ENCODE data around the gene APLP2.

The APLP2 gene

GRCh38 chr11:130180896-130181294 is 111.2 kb downstream of the APLP2 start:
- H4K20me1 ChIP-seq (ENCODE audit: insufficient read depth, low read length) = no peaks in the 10 kb centered on the region
- H3K4me3 ChIP-seq (ENCODE audit: low read depth in 1 of 2, low read length in 2 of 2) = no peak overlapping the region
- H3K27ac ChIP-seq (ENCODE audit: low read length) = no peak overlapping the region
- H2AFZ ChIP-seq (ENCODE audit: low read depth, low read length) = no peak overlapping the region
- H3K9me3 ChIP-seq (ENCODE audit: insufficient read depth, low read length, severe bottlenecking) = no peaks in the 10 kb centered on the region
- no peak for ATAC-seq (ENCODE audit: insufficient read depth, low read depth)
- TF ChIP-seq CTCF (IDR thresholded peaks at IDR 0.05; ENCODE audit: borderline replicate concordance, extremely low read depth, low read length, poor library complexity, severe bottlenecking) = no peak
- no peak for TF ChIP-seq EZH2 (IDR thresholded peaks at IDR 0.05; ENCODE audit: borderline replicate concordance, low read depth, low read length, severe bottlenecking)
- H3K79me2 ChIP-seq (ENCODE audit: insufficient read depth, low read length) = no peaks in the 10 kb centered on the region
- DNase-seq = no peak
- no peaks in the 10 kb centered on the region for H3K36me3 ChIP-seq (ENCODE audit: insufficient read depth, low read length)
- no peaks in the 10 kb centered on the region for H3K27me3 ChIP-seq (ENCODE audit: insufficient read depth, low read length, poor library complexity)
- H3K9ac ChIP-seq (ENCODE audit: low read depth, low read length) = no peak overlapping the region
- H3K4me2 ChIP-seq (ENCODE audit: insufficient read depth, low read length) = no peak overlapping the region
- no peaks in the 10 kb centered on the region for H3K4me1 ChIP-seq (ENCODE audit: insufficient read depth, low read length)

GRCh38 chr11:130181295-130182272 is 111.9 kb downstream of the APLP2 start:
- Histone ChIP-seq H3K4me1 (ENCODE audit: insufficient read depth, low read length) (no peaks in the 10 kb centered on the region), H4K20me1 (ENCODE audit: insufficient read depth, low read length) (no peaks in the 10 kb centered on the region), H3K27ac (ENCODE audit: low read length) (no peak overlapping the region), H3K4me3 (ENCODE audit: low read depth in 1 of 2, low read length in 2 of 2) (no peak overlapping the region), H3K27me3 (ENCODE audit: insufficient read depth, low read length, poor library complexity) (no peaks in the 10 kb centered on the region), H3K4me2 (ENCODE audit: insufficient read depth, low read length) (no peak overlapping the region), H3K79me2 (ENCODE audit: insufficient read depth, low read length) (no peaks in the 10 kb centered on the region), H3K36me3 (ENCODE audit: insufficient read depth, low read length) (no peaks in the 10 kb centered on the region), H3K9ac (ENCODE audit: low read depth, low read length) (no peak overlapping the region), H3K9me3 (ENCODE audit: insufficient read depth, low read length, severe bottlenecking) (no peaks in the 10 kb centered on the region), H2AFZ (ENCODE audit: low read depth, low read length) (no peak overlapping the region)
- ATAC-seq (ENCODE audit: insufficient read depth, low read depth) (no peak), DNase-seq (no peak)
- TF ChIP-seq EZH2 (IDR thresholded peaks at IDR 0.05; ENCODE audit: borderline replicate concordance, low read depth, low read length, severe bottlenecking) (no peak), CTCF (IDR thresholded peaks at IDR 0.05; ENCODE audit: borderline replicate concordance, extremely low read depth, low read length, poor library complexity, severe bottlenecking) (no peak)

GRCh38 chr11:130183878-130184610 is 114.3 kb downstream of the APLP2 start:
- no peak for DNase-seq
- Histone ChIP-seq H3K9me3 (ENCODE audit: insufficient read depth, low read length, severe bottlenecking) (no peaks in the 10 kb centered on the region), H3K27ac (ENCODE audit: low read length) (no peak overlapping the region), H3K9ac (ENCODE audit: low read depth, low read length) (no peak overlapping the region), H3K27me3 (ENCODE audit: insufficient read depth, low read length, poor library complexity) (no peaks in the 10 kb centered on the region), H3K4me2 (ENCODE audit: insufficient read depth, low read length) (no peak overlapping the region), H4K20me1 (ENCODE audit: insufficient read depth, low read length) (no peaks in the 10 kb centered on the region), H3K36me3 (ENCODE audit: insufficient read depth, low read length) (no peaks in the 10 kb centered on the region), H3K4me1 (ENCODE audit: insufficient read depth, low read length) (no peaks in the 10 kb centered on the region), H3K4me3 (ENCODE audit: low read depth in 1 of 2, low read length in 2 of 2) (no peak overlapping the region), H3K79me2 (ENCODE audit: insufficient read depth, low read length) (no peaks in the 10 kb centered on the region), H2AFZ (ENCODE audit: low read depth, low read length) (no peak overlapping the region)
- ATAC-seq (ENCODE audit: insufficient read depth, low read depth) = no peak
- no peak for TF ChIP-seq CTCF (IDR thresholded peaks at IDR 0.05; ENCODE audit: borderline replicate concordance, extremely low read depth, low read length, poor library complexity, severe bottlenecking)
- TF ChIP-seq EZH2 (IDR thresholded peaks at IDR 0.05; ENCODE audit: borderline replicate concordance, low read depth, low read length, severe bottlenecking) = no peak

Data from DND-41 (cell line).